Kidney epithelial cell (primary cell): Measurements from ENCODE around the gene ABR. TPM values are rescaled to one million over a fixed set of nuclear protein-coding genes. Genes with fewer than 3 reads are reported as not detected.
"Not testable (repeated sequence)": the region's sequence is repeated elsewhere in the genome, so short reads cannot be mapped to it uniquely, and the experiment has no call there.

ENCODE experiments used
- DNase-seq: peaks from one replicate; pipeline ENCODE4 v3.0.0-alpha.2; 2010; ENCODE audit warnings: low read depth
- H3K27me3 ChIP-seq: 2 replicates; pipeline ENCODE4 v1.6.0; 2011; ENCODE audit warnings: low read length; ENCODE audit not compliant: control insufficient read depth, insufficient read depth
- H3K36me3 ChIP-seq: 2 replicates; pipeline ENCODE4 v1.5.1; 2011; ENCODE audit warnings: low read length; ENCODE audit not compliant: control insufficient read depth, insufficient read depth
- H3K4me3 ChIP-seq: 2 replicates; pipeline ENCODE4 v1.5.1; 2011; ENCODE audit warnings: low read depth, mild to moderate bottlenecking, control low read depth, low read length
- CTCF ChIP-seq: IDR thresholded peaks from 2 replicates; pipeline ENCODE4 v1.5.1; 2011; ENCODE audit warnings: mild to moderate bottlenecking, moderate library complexity, low read length, control low read depth, inconsistent platforms; ENCODE audit not compliant: insufficient read depth, poor library complexity, severe bottlenecking
- total RNA-seq: library from RNA; depleted of rRNA; stranded (reverse); fragments of >200 nt; gene quantifications from 2 replicates; pipeline ENCODE4 v1.2.3, GENCODE V29; 2015

The ABR gene
- total RNA-seq, 1 donor from 2014 or later, result 141 TPM

GRCh38 chr17:1159431-1160180, 20.2 kb downstream of the ABR start:
- Histone ChIP-seq H3K36me3 (no peaks in the 10 kb centered on the region), H3K27me3 (no peaks in the 10 kb centered on the region), H3K4me3 (no peak overlapping the region)
- TF ChIP-seq CTCF, result no peak
- no peak for DNase-seq

GRCh38 chr17:1158879-1159278, 20.9 kb downstream of the ABR start:
- Histone ChIP-seq H3K4me3 (no peak overlapping the region), H3K36me3 (no peaks in the 10 kb centered on the region), H3K27me3 (no peaks in the 10 kb centered on the region)
- no peak for TF ChIP-seq CTCF
- DNase-seq, result no peak

GRCh38 chr17:1156864-1157263, 22.9 kb downstream of the ABR start:
- no peaks in the 10 kb centered on the region for H3K36me3 ChIP-seq
- no peaks in the 10 kb centered on the region for H3K27me3 ChIP-seq
- no peak overlapping the region for H3K4me3 ChIP-seq
- no peak for TF ChIP-seq CTCF
- DNase-seq, result no peak

- TF ChIP-seq CTCF, result no peak
- Histone ChIP-seq H3K36me3 (no peaks in the 10 kb centered on the region), H3K4me3 (no peak overlapping the region), H3K27me3 (no peaks in the 10 kb centered on the region)
- no peak for DNase-seq
Observed at GRCh38 chr17:1154704-1155103, 25.1 kb downstream of the ABR start.

GRCh38 chr17:1153795-1154546, 25.8 kb downstream of the ABR start:
- Histone ChIP-seq H3K36me3 (no peaks in the 10 kb centered on the region), H3K27me3 (no peaks in the 10 kb centered on the region), H3K4me3 (no peak overlapping the region)
- no peak for TF ChIP-seq CTCF
- DNase-seq, result peak; percentile 28

GRCh38 chr17:1152582-1152981, 27.2 kb downstream of the ABR start:
- DNase-seq, H3K27me3 ChIP-seq, H3K36me3 ChIP-seq, H3K4me3 ChIP-seq: not testable (repeated sequence)
